HG03521 (cell line): ENCODE data around the gene FIBIN.
"Not testable (repeated sequence)": the region's sequence is repeated elsewhere in the genome, so short reads cannot be mapped to it uniquely, and the experiment has no call there.

ENCODE experiments used
- ATAC-seq: cut with Tn5 transposase; IDR thresholded peaks from one replicate; pipeline ENCODE4 v1.9.1; 2021; ENCODE audit warnings: mild to moderate bottlenecking, moderate library complexity; ENCODE audit not compliant: unreplicated experiment

FIBIN gene

GRCh38 chr11:26993965-26994457 lies at the start of gene FIBIN:
Gene FIBIN, plus strand, starts transcription at chr11:26994112. Its CDS starts 415 bp downstream, at chr11:26994527.
- ATAC-seq = no peak

- no peak for ATAC-seq
Observed at GRCh38 chr11:26944866-26945664, 48.8 kb upstream of the FIBIN start.

GRCh38 chr11:26946257-26946716 lies 47.6 kb upstream of the FIBIN start:
- no peak for ATAC-seq

- ATAC-seq = no peak
Observed at GRCh38 chr11:26947379-26947844, 46.5 kb upstream of the FIBIN start.

- ATAC-seq = no peak
Observed at GRCh38 chr11:26947904-26948639, 45.8 kb upstream of the FIBIN start.

GRCh38 chr11:26948881-26949280 lies 45.0 kb upstream of the FIBIN start:
- ATAC-seq = no peak

- ATAC-seq = no peak
Observed at GRCh38 chr11:26949846-26950245, 44.1 kb upstream of the FIBIN start.

- no peak for ATAC-seq
Observed at GRCh38 chr11:26950260-26950719, 43.6 kb upstream of the FIBIN start.

- no peak for ATAC-seq
Observed at GRCh38 chr11:26951809-26952515, 42.0 kb upstream of the FIBIN start.

GRCh38 chr11:26953770-26954392 lies 40.0 kb upstream of the FIBIN start:
- no peak for ATAC-seq

GRCh38 chr11:26958005-26958701 lies 35.8 kb upstream of the FIBIN start:
- ATAC-seq = no peak

- no peak for ATAC-seq
Observed at GRCh38 chr11:26958702-26959049, 35.2 kb upstream of the FIBIN start.

GRCh38 chr11:26960281-26960680 lies 33.6 kb upstream of the FIBIN start:
- no peak for ATAC-seq

GRCh38 chr11:26963764-26964163 lies 30.1 kb upstream of the FIBIN start:
- ATAC-seq = no peak

GRCh38 chr11:26964339-26964738 lies 29.6 kb upstream of the FIBIN start:
- no peak for ATAC-seq

- not testable (repeated sequence) for ATAC-seq
Observed at GRCh38 chr11:26964847-26965485, 28.9 kb upstream of the FIBIN start.

GRCh38 chr11:26971961-26972360 lies 22.0 kb upstream of the FIBIN start:
- no peak for ATAC-seq

- no peak for ATAC-seq
Observed at GRCh38 chr11:26974069-26974783, 19.7 kb upstream of the FIBIN start.

- no peak for ATAC-seq
Observed at GRCh38 chr11:26974996-26975395, 18.9 kb upstream of the FIBIN start.
